Osteoblast (primary cell): ENCODE data around the gene CASZ1. TPM values are rescaled to one million over a fixed set of nuclear protein-coding genes. Genes with fewer than 3 reads are reported as not detected.

Experiments used
- DNase-seq: peaks from one replicate; pipeline ENCODE4 v3.0.0; 2011; ENCODE audit warnings: low spot score, mixed read lengths; ENCODE audit not compliant: insufficient read length; ENCODE audit errors: missing footprints
- H2AFZ ChIP-seq: 2 replicates; pipeline ENCODE4 v1.6.0; 2011; ENCODE audit warnings: mild to moderate bottlenecking, low read length
- H3K27ac ChIP-seq: 2 replicates; pipeline ENCODE4 v1.5.1; 2011; ENCODE audit warnings: mild to moderate bottlenecking, low read depth, low read length, moderate library complexity
- H3K27me3 ChIP-seq: 2 replicates; pipeline ENCODE4 v1.6.0; 2012; ENCODE audit warnings: mild to moderate bottlenecking, control low read depth, inconsistent platforms, low read length, moderate library complexity; ENCODE audit not compliant: insufficient read depth
- H3K36me3 ChIP-seq: 2 replicates; pipeline ENCODE4 v1.5.1; 2011; ENCODE audit warnings: mild to moderate bottlenecking, low read length, control low read depth, moderate library complexity; ENCODE audit not compliant: insufficient read depth
- H3K4me1 ChIP-seq: 2 replicates; pipeline ENCODE4 v1.5.1; 2011; ENCODE audit warnings: mild to moderate bottlenecking, low read length, control low read depth, moderate library complexity; ENCODE audit not compliant: insufficient read depth
- H3K4me2 ChIP-seq: 2 replicates; pipeline ENCODE4 v1.6.0; 2011; ENCODE audit warnings: mild to moderate bottlenecking, low read length; ENCODE audit not compliant: insufficient read depth
- H3K4me3 ChIP-seq: fragments of 200-600 bp; sonication (generic); 3 replicates; pipeline ENCODE4 v1.5.1; 2012; ENCODE audit warnings: mild to moderate bottlenecking, low read length, inconsistent platforms; ENCODE audit not compliant: insufficient read depth
- H3K79me2 ChIP-seq: 2 replicates; pipeline ENCODE4 v1.6.0; 2012; ENCODE audit warnings: mild to moderate bottlenecking, low read length, control low read depth, inconsistent platforms; ENCODE audit not compliant: insufficient read depth
- H3K9me3 ChIP-seq: 2 replicates; pipeline ENCODE4 v1.5.1; 2011; ENCODE audit warnings: low read depth, low read length, control low read depth
- H4K20me1 ChIP-seq: 2 replicates; pipeline ENCODE4 v1.6.0; 2012; ENCODE audit warnings: mild to moderate bottlenecking, low read length, control low read depth; ENCODE audit not compliant: insufficient read depth
- CTCF ChIP-seq: IDR thresholded peaks from 2 replicates; pipeline ENCODE4 v1.5.1; 2011; ENCODE audit warnings: mild to moderate bottlenecking, low read depth, low read length, moderate library complexity; ENCODE audit errors: extremely low read depth
- total RNA-seq: library from RNA; depleted of rRNA; stranded (reverse); fragments of >200 nt; gene quantifications from 2 replicates; pipeline ENCODE4 v1.2.3, GENCODE V29; 2012

Gene CASZ1
- total RNA-seq, 1 donor: 0.36 TPM

- H3K79me2 ChIP-seq: no peaks in the 10 kb centered on the region
- TF ChIP-seq CTCF: no peak
- DNase-seq: no peak
- no peaks in the 10 kb centered on the region for H3K27me3 ChIP-seq
- H2AFZ ChIP-seq: no peak overlapping the region
- H4K20me1 ChIP-seq: no peaks in the 10 kb centered on the region
- no peak overlapping the region for H3K4me3 ChIP-seq
- peaks cover 21% of the 10 kb centered on the region for H3K4me1 ChIP-seq
- no peaks in the 10 kb centered on the region for H3K36me3 ChIP-seq
- H3K4me2 ChIP-seq: no peak overlapping the region
- H3K27ac ChIP-seq: no peak overlapping the region
- H3K9me3 ChIP-seq: no peaks in the 10 kb centered on the region
These were observed 109.2 kb downstream of the CASZ1 start for GRCh38 chr1:10687251-10687651.

GRCh38 chr1:10686404-10687040, 109.9 kb downstream of the CASZ1 start:
- H4K20me1 ChIP-seq: no peaks in the 10 kb centered on the region
- H3K4me2 ChIP-seq: no peak overlapping the region
- DNase-seq: no peak
- H3K4me1 ChIP-seq: peaks cover 16% of the 10 kb centered on the region
- H3K27ac ChIP-seq: no peak overlapping the region
- H3K4me3 ChIP-seq: no peak overlapping the region
- no peaks in the 10 kb centered on the region for H3K9me3 ChIP-seq
- H3K79me2 ChIP-seq: no peaks in the 10 kb centered on the region
- no peak for TF ChIP-seq CTCF
- H2AFZ ChIP-seq: no peak overlapping the region
- no peaks in the 10 kb centered on the region for H3K36me3 ChIP-seq
- H3K27me3 ChIP-seq: no peaks in the 10 kb centered on the region

GRCh38 chr1:10685808-10686403, 110.5 kb downstream of the CASZ1 start:
- Histone ChIP-seq H3K79me2 (no peaks in the 10 kb centered on the region), H2AFZ (no peak overlapping the region), H3K4me1 (peaks cover 14% of the 10 kb centered on the region), H4K20me1 (no peaks in the 10 kb centered on the region), H3K9me3 (no peaks in the 10 kb centered on the region), H3K4me3 (no peak overlapping the region), H3K36me3 (no peaks in the 10 kb centered on the region), H3K27ac (no peak overlapping the region), H3K27me3 (no peaks in the 10 kb centered on the region), H3K4me2 (no peak overlapping the region)
- TF ChIP-seq CTCF: no peak
- DNase-seq: peak; percentile 96

GRCh38 chr1:10685196-10685807, 111.1 kb downstream of the CASZ1 start:
- H4K20me1 ChIP-seq: no peaks in the 10 kb centered on the region
- no peaks in the 10 kb centered on the region for H3K27me3 ChIP-seq
- TF ChIP-seq CTCF: no peak
- no peaks in the 10 kb centered on the region for H3K36me3 ChIP-seq
- peak; percentile 66 for DNase-seq
- H3K9me3 ChIP-seq: no peaks in the 10 kb centered on the region
- no peaks in the 10 kb centered on the region for H3K79me2 ChIP-seq
- H3K4me3 ChIP-seq: no peak overlapping the region
- peaks cover 14% of the 10 kb centered on the region for H3K4me1 ChIP-seq
- no peak overlapping the region for H3K4me2 ChIP-seq
- no peak overlapping the region for H3K27ac ChIP-seq
- no peak overlapping the region for H2AFZ ChIP-seq
